ENCODE results near the gene ERCC6L.

Gene ERCC6L

DNA sequence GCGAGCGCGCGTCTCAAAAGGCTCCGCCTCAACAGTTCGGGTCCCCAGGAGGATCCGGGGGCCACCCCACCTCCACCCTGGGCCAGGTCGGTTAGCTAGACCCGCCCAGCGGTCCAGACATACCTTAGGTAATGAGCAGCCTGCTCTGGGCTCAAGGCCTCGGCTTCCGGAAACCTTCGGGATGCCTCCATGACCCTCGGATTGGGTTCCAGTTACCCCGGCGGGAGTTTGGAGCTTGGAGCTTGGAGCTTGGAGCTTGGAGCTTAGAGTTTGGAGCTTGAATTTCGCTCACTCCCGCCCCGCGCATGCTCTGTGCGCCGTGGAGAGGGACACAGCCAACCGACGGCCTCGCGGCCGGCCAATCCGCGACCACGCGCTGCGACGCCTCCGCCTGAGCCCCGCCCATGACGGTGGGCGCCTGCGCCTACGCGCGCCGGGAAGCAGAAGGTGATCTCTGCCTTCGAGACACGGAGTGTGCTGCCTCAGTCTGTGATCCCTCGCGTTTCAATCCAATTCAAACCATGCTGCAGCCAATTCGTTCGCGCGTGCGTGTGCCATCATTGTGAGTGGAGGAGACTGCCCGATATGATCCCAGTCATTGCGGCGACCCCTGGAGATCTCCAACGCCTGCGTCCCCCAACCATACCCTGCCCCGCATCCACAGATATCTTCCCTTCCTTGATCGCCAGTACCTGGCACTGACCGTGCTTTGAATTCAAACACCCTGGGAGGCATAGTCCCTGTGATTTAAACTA lies at the start of gene ERCC6L:
Gene ERCC6L (minus strand): TSS at position 307 of the 755 bp plus-strand sequence. CDS start 116 bp downstream, at position 191.
- DNase-seq: peak; percentile 96

GRCh38 chrX:72282302-72282701 lies 43.5 kb upstream of the ERCC6L start:
- DNase-seq: no peak

DNA sequence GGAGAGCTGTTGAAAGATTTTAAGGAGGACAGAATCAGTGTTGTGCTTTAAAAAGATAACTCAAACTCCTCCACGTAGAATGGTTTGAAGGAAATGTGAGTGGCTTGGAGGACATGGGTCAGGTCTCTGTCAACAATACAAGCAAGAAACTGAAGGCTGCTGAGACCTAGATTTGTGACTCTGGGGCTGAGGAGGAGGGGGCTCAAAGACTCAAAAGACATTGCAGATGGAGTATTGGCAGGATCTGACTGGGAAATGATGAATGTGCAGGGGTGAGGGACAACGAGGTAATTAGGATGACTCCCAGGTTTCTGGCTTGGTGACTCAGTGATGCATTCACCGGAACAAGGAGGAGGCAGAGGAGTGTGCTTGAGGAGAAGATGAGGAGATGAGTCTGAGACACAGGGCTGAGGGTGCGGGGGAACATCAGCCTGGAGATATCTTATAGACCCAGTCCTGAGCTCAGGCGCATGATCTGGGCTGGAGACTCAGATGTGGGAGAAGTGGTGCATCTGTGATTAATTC lies 41.6 kb upstream of the ERCC6L start:
- DNase-seq: no peak

- DNase-seq: peak; percentile 43
Observed at GRCh38 chrX:72276478-72276953, 37.7 kb upstream of the ERCC6L start.

- no peak for DNase-seq
Observed at GRCh38 chrX:72274526-72274925, 35.7 kb upstream of the ERCC6L start.

GRCh38 chrX:72273718-72274117 lies 34.9 kb upstream of the ERCC6L start:
- DNase-seq: no peak

GRCh38 chrX:72272868-72273267 lies 34.0 kb upstream of the ERCC6L start:
- peak; percentile 49 for DNase-seq

- no peak for DNase-seq
Observed at GRCh38 chrX:72271812-72272211, 33.0 kb upstream of the ERCC6L start.

DNA sequence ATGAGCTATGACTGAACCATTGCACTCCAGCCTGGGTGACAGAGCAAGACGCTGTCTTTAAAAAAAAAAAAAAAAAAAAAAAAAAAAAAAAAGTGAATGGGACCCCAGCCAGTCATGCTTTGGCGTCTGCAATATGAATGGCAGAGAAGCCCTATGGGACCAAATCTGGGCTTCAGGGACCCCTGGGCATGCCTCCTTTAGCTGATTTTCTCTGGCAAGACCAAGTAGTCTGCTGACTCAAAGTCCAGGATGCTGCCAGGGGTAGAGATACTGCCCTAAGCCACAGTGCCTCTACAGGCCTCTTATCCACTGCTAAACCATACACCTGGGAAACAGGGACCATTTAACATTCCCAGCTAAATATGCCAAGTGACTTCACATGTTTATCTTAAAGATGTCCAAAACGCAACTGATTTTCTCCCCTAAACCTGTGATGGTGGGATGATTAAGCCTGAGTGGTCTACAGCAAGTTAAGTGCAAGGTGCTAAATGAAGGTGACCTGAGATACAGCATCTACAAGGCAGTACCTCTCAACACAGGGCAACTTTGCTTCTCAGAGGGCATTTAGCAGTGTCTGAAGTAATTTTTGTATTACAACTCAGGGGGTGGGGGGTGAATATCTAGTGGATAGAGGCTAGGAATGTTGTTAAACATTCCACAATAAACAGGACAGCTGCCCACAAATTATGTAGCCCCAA lies 32.4 kb upstream of the ERCC6L start:
- peak; percentile 60 for DNase-seq

DNA sequence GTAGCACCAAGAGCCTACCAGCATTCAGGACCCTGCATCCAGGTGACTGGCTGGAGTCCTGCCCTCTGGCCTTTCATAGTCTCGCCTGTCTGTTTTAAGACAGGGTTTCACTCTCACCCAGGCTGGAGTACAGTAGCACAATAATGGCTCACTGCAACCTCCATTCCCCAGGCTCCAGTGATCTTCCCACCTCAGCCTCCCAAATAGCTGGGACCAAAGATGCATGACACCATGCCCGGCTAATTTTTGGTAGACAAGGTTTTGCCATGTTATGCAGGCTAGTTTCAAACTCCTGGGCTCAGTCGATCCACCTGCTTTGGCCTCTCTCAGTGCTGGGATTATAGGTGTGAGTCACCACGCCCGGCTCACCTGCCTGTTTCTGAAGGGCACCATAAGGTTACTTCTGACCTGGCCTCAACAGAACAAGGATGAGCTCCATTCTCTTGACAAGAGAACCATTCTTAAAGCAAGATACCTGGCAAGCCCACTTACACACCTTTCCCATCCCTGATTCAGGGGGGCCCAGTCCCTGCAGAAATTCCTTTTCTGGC lies 31.6 kb upstream of the ERCC6L start:
- peak; percentile 86 for DNase-seq

GRCh38 chrX:72269671-72270251 lies 30.9 kb upstream of the ERCC6L start:
- peak; percentile 74 for DNase-seq

- no peak for DNase-seq
Observed at GRCh38 chrX:72268597-72269365, 30.0 kb upstream of the ERCC6L start.

GRCh38 chrX:72265263-72265662 lies 26.4 kb upstream of the ERCC6L start:
- DNase-seq: peak; percentile 39

GRCh38 chrX:72262077-72262476 lies 23.2 kb upstream of the ERCC6L start:
- peak; percentile 49 for DNase-seq

DNA sequence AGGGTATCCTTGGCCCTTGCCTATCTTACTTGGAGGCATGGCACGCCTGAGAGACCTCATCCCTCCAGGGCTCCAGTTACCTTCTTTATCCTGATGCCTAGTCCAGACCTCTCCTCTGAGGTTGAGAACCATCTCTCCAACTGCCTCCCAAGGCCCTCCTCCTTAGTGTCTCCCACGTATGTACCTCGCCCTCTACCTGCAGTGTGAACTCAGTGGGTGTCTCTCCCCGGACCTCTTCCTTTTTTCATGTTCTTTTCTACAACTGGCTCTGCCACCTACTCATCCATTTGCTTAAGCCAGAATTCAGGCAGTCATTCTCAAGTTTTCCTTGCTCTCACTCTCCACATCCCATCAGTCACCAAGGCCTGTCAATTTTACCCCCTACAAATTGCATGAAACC lies 21.6 kb upstream of the ERCC6L start:
- DNase-seq: no peak

DNA sequence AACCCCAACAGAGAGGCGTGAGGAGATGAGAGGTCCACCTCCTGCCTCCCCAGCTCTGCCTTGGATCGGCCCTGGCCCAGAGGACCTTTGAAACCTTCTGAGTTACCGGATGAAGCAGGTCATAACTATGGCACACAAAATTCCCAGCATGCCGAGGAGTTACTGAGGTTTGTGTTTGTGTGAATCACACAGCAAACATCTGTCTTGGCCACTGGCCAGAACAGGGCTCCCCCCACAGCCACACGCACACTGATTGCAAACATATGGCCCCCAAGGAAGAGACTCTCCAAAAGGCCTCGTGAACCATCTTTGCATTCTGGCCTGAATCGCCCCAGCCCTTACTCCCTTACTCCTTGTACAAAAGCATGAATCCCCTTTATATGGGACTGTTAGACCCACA lies 19.3 kb upstream of the ERCC6L start:
- DNase-seq: peak; percentile 75

DNA sequence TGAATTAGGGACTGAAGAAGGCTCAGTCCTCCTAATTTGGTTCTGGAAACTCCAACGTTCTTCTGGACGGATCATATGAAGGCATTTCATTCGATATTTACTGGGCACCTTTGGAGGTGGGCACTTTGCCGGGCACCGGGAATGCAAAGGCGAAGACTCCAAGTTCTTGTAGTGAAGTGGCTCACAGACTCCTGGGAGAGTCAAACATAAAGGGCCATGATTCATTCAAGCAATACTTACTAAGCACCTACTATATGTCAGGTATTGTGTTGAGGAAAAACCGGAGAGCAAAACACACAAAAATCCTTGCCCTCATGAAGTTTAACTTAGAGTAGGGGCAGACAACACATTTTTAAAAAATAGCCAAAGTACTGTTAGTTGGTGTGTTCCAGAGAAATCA lies 17.0 kb upstream of the ERCC6L start:
- no peak for DNase-seq

DNA sequence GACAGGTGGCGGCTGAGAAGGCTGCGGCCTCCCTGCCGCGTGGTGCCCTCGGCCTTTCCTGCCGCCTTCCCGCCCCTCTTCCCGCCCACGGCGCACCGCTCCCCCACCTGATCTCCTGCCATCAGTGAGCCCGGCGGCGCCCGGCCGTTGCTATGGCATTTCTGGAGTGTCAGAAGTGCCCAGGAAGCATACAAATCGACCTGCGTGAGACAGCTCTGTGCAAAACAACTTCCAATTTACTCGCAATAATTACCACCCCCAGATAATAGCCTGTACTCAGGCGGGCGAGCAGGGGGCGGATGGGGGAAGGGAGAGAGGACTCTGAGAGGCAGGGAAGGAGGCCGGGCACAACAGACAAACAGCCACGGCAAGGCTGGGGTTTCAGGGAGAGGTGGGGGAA lies 16.6 kb upstream of the ERCC6L start:
- peak; percentile 93 for DNase-seq

DNA sequence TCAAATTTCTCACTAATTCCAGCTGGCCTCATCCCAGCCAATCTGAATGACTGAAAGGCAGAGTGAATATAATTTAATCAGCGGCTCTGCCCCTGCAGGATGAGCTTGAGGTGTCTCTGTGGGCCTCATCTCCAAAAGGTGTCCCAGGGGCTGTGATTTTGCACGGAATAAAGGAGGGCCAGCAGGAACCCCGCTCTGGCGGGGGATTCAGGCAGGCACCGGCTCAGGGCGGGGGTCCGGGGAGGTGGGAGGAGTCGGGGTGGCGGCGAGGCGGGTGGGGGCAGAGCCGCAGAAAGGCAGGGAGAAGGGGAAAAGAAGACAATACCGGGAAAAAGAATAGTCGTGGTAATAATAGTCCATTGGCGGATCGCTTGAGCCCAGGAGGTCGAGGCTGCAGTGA lies 16.0 kb upstream of the ERCC6L start:
- DNase-seq: peak; percentile 54

DNA sequence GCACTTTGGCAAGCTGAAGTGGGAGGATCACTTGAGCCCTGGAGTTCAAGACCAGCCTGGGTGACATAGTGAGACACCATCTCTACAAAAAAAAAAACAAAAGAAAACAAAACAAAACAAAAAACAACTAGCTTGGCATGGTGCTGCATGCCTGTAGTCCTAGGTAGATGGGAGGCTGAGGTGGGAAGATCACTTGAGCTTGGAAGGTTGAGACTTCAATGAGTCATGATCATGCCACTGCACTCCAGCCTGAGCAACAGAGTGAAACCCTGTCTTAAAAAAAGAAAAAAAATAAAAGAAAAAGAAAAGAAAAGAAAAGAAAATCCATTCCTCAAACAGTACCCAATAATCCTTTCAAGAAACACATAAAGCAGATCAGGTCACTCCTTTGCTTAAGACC lies 14.9 kb upstream of the ERCC6L start:
- peak; percentile 24 for DNase-seq

DNA sequence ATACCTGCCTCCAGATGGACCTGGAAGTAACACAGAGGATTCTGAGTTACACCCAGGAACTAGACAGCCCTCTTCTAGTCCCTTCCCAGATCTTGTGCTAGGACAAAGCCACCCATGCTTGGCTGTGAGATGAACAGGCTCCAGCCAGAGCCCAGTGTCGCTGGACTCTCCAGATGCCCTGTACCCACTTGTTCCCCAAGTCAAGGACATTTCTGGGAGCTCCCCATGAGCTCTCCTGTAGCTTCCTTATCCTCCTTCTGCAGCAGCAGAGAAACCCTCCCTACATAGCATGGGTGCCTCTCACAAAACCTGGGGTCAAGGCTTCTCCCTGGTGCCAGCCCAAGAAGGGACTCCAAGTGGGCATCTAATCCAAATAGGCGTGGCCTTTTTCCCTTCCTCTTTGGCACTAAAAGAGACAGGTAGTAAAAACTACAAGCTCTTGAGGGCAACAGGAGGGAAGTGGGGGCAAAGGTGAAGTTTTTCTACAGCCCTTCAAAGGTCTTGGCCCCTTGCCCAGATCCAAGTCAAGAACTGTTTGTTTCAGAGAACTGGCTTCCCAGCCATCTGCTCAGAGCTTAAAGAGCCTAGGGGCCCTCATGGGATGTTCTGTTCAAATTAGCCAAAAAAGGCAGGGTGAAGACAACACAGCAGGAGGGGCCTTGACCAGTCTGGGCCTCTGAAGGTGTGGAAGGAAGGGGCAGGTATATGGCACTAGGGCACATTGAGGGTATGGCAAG lies 8.5 kb upstream of the ERCC6L start:
- peak; percentile 94 for DNase-seq
